Stimulated activated CD4-positive, alpha-beta T cell treated with anti-CD3 and anti-CD28 coated beads, Interleukin-12 subunit alpha, Interleukin-12 subunit beta, amount 100 ng/mL, for 24 hours (primary cell): ENCODE results near the gene ATMIN.

Experiments
- DNase-seq, 2 experiments: peaks; one replicate each; pipeline ENCODE4 v3.0.0-alpha.2; 2020; ENCODE audit warnings: low read depth in 2 of 2

Gene ATMIN

GRCh38 chr16:81035398-81035974, at the start of gene ATMIN:
ATMIN (plus strand) TSS chr16:81035842; CDS start chr16:81035871, 29 bp downstream.
- DNase-seq, result peak; percentile 73 to 80

- DNase-seq, result no peak
Observed at GRCh38 chr16:80986557-80986956, 49.1 kb upstream of the ATMIN start.

- DNase-seq, result no peak
Observed at GRCh38 chr16:80988756-80989155, 46.9 kb upstream of the ATMIN start.

- no peak for DNase-seq
Observed at GRCh38 chr16:80989801-80990200, 45.8 kb upstream of the ATMIN start.

GRCh38 chr16:80990577-80990976, 45.1 kb upstream of the ATMIN start:
- DNase-seq, result no peak

GRCh38 chr16:80990978-80991377, 44.7 kb upstream of the ATMIN start:
- no peak for DNase-seq

GRCh38 chr16:80991792-80992430, 43.7 kb upstream of the ATMIN start:
- no peak for DNase-seq

- no peak for DNase-seq
Observed at GRCh38 chr16:80992676-80993293, 42.9 kb upstream of the ATMIN start.

- DNase-seq, result no peak
Observed at GRCh38 chr16:80993307-80993706, 42.3 kb upstream of the ATMIN start.

GRCh38 chr16:80993834-80994233, 41.8 kb upstream of the ATMIN start:
- DNase-seq, result no peak

GRCh38 chr16:80994451-80994850, 41.2 kb upstream of the ATMIN start:
- no peak for DNase-seq

- no peak for DNase-seq
Observed at GRCh38 chr16:80996688-80997138, 38.9 kb upstream of the ATMIN start.

- no peak for DNase-seq
Observed at GRCh38 chr16:80997139-80997798, 38.4 kb upstream of the ATMIN start.

- DNase-seq, result no peak
Observed at GRCh38 chr16:80997964-80998620, 37.5 kb upstream of the ATMIN start.

- no peak for DNase-seq
Observed at GRCh38 chr16:81000873-81001272, 34.8 kb upstream of the ATMIN start.

GRCh38 chr16:81001330-81001729, 34.3 kb upstream of the ATMIN start:
- no peak for DNase-seq

- DNase-seq, result no peak
Observed at GRCh38 chr16:81003064-81003463, 32.6 kb upstream of the ATMIN start.

GRCh38 chr16:81003610-81004460, 31.8 kb upstream of the ATMIN start:
- DNase-seq, result no peak

- no peak for DNase-seq
Observed at GRCh38 chr16:81004646-81005353, 30.8 kb upstream of the ATMIN start.

- no peak for DNase-seq
Observed at GRCh38 chr16:81005610-81006161, 30.0 kb upstream of the ATMIN start.
